OCI-LY3 (cell line): ENCODE measurements around the gene CYP26B1.

Source experiments
- EZH2phosphoT487 ChIP-seq: fragments of 200-600 bp; shearing (Covaris generic); IDR thresholded peaks from 2 replicates; pipeline ENCODE4 v1.6.1; 2018; ENCODE audit warnings: antibody characterized with exemption, mixed run types, low read depth
- TF ChIP-seq, protein P1 (sequence below): fragments of 200-600, 300-600 bp; sonication (generic); IDR thresholded peaks from 2 replicates; pipeline ENCODE4 v1.5.1; 2014; ENCODE audit warnings: antibody characterized with exemption, low read length, low read depth

DNA sequence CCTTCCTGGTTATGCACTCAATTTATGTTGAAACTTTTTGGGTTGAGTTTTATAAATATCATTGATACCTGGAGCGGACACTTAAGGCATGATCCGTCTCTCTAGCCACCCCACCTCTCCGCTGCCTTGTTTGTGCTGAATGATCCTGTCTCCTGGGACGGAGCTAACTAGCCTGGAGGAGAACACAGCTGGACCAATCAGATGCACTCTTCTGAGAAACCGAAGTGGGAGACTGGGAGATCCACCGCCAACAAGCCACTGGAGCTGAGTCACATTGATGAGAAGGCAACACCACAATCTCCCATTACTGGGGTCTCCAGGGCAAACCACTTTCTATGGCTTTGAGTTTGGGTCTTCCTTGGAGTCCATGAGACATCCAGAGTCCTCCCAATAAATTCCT is 29.3 kb downstream of the CYP26B1 start:
- TF ChIP-seq, protein P1, sequence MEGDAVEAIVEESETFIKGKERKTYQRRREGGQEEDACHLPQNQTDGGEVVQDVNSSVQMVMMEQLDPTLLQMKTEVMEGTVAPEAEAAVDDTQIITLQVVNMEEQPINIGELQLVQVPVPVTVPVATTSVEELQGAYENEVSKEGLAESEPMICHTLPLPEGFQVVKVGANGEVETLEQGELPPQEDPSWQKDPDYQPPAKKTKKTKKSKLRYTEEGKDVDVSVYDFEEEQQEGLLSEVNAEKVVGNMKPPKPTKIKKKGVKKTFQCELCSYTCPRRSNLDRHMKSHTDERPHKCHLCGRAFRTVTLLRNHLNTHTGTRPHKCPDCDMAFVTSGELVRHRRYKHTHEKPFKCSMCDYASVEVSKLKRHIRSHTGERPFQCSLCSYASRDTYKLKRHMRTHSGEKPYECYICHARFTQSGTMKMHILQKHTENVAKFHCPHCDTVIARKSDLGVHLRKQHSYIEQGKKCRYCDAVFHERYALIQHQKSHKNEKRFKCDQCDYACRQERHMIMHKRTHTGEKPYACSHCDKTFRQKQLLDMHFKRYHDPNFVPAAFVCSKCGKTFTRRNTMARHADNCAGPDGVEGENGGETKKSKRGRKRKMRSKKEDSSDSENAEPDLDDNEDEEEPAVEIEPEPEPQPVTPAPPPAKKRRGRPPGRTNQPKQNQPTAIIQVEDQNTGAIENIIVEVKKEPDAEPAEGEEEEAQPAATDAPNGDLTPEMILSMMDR = no peak
- TF ChIP-seq EZH2phosphoT487 = no peak
